GM19193 (cell line): ENCODE data around the gene CELA2B.

ENCODE experiments used
- POLR2A ChIP-seq: IDR thresholded peaks from 4 replicates; pipeline ENCODE4 v1.6.1; 2011; ENCODE audit not compliant: insufficient read depth, insufficient read length; ENCODE audit errors: extremely low read depth

CELA2B gene

DNA sequence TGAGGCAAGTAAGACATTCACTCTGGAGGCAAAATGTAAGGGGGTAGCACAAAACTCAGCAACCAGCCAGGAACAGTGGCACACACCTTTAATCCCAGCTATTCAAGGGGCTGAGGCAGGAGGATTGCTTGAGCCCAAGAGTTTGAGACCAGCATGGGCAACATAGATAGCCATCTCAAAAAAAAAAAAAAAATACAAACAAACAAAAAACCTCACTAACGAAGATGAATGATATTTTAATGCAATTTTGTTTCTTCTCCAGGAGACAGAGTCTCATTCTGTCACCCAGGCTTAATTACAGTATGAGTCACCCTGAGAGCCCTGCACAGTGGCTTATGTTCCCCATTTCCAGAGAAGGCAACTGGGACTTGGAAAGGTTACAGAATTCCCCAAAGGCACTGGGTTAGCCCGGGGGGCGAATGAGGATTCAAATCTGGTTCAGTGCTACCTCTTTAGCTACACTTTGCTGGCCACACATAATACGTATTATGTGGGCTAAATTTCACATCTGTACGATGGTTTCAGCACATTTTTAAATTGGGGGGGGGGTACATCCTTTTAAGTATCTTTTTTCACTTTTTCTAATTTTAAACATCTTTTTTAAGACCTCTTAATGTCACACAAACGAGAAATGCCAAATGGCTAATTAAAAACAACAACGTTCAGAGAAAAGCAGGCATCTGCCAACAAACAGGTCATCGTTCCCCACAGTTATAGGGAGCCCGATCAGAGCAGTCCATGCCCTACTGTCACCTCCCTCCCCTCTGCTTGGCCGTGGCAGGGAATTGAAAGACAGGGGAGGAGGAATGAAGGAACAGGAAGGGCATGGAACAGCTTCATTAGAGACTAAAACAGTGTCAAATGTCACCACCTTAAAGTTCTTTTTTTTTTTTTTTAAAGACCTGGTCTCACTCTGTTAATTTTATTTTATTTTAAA is 15.9 kb upstream of the CELA2B start:
- TF ChIP-seq POLR2A, result no peak

DNA sequence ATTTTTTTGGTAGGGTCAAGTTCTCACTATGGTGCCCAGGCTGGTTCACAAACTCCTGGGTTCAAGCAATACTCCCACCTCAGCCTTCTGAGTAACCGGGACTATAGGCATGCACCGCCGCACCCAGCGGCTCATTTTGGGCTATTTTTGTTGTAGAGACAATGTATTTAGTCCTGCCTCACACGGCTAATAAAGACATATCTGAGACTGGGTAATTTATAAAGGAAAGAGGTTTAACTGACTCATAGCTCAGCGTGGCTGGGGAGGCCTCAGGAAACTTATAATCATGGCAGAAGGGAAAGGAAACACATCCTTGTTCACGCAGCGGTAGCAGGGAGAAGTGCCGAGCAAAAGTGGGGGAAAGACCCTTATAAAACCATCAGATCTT is 15.2 kb upstream of the CELA2B start:
- TF ChIP-seq POLR2A, result no peak

DNA sequence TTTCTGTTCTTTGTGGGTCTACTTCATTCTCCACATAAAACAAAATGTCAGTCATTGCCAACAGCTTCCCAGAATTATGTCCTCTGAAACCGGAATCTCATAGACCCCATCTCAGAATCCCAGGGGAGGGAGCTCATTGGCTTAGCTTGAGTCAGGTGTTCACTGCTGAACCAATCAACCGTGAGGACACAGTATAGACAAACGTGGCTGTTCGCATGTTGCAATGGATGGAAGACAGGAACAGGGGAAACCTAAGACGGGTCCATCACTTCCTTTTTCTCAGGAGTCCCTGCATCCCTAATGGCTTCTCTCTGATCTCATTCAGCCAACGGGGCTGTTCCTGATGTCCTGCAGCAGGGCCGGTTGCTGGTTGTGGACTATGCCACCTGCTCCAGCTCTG is 10.2 kb upstream of the CELA2B start:
- no peak for TF ChIP-seq POLR2A

DNA sequence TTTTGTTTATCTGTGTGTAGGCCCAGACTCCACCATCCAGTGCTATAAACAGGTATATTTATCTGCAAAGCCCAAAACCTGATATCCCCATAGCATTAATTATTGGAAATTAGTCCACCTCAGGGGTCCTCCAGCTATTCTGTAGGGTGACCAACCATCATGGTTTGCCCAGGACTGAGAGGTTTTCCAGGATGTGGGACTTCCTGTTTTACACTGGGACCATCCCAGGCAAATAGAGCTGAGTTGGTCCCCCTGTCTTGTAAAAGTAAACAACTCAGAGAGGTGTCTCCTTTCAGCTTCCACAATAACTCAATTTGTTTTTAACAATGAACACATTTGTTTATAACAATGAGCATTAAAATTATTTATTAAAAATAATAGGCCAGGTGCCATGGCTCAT is 7.8 kb upstream of the CELA2B start:
- TF ChIP-seq POLR2A, result no peak

DNA sequence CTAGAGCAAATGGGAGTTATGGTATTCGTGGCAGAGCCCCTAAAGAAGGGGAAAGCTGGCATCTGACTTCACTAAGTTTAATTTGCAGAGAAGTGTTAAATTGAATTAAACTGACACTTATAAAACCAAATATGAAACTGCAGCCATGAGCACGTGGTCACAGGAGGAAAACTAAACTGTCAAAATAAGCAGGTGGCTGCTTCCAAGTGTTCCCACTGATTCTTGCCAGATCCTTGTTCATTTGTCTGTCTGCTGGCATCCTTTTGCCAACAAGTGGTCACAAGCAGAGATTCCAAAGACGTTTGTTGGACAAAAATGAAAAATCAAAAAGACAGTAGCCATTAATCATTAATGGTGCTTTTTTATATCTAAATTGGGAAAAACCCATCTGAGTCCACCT is 6.5 kb upstream of the CELA2B start:
- TF ChIP-seq POLR2A, result no peak

DNA sequence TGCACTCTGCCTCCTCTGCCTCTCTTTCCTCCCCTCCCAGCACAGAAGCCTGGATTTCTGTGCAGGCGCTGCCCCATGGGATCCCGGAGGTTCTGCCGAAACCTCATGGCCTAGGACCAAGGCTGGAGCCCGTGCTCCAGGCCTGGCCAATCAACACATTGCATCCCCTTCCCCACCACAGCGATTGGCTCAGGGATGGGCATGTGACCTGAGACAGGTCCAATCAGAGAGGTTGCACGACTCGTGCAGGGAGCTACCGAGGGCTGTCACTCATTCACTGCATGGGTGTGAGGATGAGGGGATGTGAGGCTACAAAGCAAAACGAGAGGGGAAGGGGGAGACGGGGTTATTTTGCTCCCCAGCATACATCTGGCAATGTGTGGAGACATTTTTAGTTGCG is 3.3 kb upstream of the CELA2B start:
- TF ChIP-seq POLR2A, result no peak

DNA sequence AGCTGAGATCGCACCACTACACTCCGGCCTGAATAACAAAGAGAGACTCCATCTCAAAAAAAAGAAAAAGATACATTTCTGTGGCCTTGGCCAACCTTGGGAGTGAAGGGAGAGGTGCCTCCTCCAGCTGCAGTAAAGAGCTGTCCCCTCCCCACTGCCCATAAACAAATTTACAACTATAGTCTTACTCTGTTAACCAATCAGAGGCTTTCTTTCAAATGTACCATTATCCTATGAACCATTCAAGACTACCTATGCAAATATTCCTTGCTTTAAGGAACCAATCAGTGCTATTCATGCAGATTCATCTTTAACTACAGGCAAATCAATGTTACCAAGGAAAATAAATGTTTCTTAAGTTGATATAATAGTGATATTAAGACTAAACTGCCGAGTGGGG is 1.0 kb downstream of the CELA2B start:
- TF ChIP-seq POLR2A, result no peak

DNA sequence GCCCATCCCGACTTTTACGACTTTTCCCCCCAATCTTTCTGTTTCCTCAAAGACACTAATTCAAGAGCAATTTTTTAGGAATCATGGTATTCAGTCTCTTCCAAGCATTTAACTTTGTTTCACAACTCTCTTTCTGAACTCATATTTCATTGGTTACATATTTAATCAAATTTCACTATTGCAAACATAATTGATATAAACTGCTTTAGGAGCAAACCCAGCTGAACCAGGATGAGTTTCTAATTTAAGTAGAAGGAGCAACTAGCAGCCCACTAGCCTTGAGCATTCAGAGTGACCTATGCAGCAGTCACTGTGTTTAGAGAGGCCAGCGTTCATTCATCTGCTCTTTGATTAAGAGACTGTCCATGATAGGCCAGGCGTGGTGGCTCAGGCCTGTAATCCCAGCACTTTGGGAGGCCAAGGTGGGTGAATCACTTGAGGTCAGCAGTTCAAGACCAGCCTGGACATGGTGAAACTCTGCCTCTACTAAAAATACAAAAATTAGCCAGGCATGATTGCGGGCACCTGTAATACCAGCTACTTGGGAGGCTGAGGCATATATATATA is 1.8 kb downstream of the CELA2B start:
- no peak for TF ChIP-seq POLR2A

DNA sequence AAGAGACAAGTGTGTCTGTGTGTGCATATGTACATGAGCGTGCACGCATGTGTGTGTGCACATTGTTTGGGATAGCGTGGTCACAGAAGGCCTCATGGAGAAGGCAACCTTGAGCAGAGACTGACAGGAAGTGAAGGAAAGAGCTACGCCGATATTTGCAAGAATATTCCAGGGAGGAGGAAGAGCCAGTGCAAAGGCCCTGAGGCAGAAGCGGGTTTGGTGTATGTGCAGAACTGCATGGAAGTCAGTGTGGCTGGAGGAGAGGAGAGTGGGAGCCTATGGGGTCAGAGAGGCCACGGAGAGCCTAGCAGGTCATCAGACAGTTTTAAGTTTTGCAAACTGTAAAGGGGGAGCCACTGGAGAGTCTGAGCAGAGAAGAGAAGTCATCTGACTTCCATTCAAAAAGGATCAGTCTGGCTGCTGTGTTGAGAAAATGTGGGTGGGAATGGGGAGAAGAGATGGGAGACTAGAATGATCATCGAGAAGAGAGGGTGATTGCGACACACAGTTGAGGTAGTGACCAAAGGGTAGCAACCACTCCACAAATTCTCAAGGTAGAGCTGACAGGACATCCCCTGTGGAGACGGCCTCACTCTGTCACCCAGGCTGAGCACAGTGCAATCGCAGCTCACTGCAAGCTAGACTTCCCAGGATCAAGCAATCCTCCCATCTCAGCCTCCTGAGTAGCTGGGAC is 3.9 kb downstream of the CELA2B start:
- no peak for TF ChIP-seq POLR2A

DNA sequence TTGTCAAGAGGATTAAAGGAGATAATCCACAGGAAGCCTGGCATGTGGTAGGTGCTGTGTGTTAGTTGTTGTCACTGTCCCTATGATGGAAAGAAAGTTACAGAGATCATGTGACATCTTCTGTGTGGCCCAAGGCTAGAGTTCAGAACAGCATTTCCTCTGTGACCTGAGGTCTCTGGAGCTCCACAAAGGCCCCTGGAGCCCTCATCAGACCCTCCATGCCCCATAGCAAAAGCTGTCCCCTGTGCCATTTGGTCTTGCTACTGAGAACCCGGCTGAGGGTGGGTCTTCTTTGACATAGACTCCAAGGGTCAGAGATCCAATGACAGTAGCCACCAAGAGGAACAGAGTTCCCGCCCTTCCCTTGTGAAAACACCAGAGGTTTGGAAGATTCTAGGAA is 8.1 kb downstream of the CELA2B start:
- no peak for TF ChIP-seq POLR2A

DNA sequence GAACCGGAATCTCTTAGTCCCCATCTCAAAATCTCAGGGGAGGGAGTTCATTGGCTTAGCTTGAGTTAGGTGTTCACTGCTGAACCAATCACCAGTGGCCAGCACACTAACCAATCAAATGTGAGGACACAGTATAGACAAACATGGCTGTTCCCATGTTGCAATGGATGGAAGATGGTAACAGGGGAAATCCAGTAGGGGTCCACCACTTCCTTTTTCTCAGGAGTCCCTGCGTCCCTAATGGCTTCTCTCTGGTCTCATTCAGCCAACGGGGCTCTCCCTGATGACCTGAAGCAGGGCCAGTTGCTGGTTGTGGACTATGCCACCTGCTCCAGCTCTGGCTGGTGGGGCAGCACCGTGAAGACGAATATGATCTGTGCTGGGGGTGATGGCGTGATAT is 9.7 kb downstream of the CELA2B start:
- TF ChIP-seq POLR2A, result no peak

DNA sequence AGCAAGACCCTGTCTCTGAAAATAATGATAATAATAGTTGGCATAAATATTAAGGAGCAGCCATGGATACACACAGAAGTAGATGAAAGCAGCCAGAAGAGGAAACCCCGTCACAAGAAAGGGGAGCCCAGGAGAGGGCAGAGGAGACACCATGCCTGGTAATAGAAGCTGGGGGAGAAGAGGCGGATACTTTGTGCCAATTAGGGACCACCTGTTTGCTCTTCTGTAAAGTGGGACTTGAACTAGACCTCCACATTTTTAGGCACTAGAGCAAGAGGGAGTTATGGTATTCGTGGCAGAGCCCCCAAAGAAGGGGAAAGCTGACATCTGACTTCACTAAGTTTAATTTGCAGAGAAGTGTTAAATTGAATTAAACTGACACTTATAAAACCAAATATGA is 12.5 kb downstream of the CELA2B start:
- TF ChIP-seq POLR2A, result no peak

DNA sequence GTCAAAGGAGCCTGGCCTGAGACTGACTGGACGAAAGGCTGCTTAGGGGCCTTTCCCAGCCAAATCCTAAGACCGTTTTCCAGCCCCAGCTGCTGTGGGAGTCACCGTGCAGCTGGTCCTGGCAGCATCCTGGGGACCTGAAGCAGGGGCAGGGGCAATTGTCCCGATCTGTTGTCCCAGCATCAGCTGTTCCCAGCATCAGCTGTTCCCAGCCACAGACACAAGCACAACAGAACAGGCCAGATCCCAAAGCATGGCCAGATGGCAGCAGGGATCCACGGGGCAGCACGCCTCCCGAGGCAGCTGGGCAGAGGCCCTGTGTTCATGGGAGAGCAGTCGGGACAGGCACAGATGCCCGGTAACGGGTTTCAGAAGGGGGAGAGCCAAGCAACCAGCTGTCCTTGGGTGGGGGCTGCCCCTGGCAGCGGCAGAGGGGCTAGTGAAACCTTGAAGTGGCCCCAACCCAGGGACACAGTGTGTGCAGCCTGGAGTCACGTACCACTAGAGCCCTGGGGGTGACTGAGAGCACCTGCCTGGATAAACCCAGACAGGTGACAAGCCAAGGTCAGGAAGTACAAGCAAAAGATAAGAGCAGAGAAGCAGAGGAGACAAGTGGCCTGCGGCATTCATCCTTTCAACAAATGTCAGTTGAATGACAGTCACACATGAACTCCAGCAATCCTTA is 13.3 kb downstream of the CELA2B start:
- no peak for TF ChIP-seq POLR2A

DNA sequence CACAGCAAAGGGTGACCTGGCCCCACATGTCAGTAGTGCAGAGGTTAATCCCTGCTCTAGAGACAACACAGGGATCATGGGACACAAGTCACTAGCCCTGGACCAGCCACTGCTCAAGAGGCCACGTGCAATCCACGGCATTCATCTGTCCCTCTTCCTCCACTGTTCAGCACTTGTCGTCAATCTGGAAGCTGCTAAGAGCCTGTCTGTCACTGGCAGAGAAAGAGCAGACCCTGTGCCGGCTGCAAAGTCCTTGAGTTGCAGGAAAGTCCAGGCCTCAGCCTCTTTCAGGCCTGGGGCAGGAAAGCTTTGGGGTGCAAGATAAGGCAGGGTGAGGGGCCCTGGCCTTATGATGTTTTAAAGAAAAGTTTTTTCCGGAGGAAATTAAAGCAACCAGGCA is 16.7 kb downstream of the CELA2B start:
- no peak for TF ChIP-seq POLR2A

DNA sequence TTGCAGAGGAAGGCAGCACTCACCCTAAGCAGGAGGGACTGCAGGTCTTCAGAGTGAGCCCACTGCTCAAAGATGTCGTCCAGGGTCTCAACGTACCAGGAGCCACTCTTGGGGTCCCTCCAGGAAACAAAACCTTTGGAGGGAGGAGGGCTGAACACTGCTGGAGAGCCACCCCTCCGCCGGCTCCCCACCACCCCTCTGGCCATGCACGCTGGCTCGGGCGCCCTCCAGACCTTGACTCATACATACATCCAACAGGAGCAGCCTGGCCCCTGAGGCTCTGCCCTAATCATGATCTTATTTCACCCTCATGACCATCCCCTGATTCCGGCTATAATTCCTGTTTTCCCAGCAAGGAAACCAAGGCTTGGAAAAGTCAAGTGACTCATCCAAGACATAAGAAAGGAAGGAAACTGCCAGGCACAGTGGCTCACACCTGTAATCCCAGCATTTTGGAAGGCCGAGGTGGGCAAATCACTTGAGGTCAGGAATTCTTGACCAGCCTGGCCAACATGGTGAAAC is 18.0 kb downstream of the CELA2B start:
- no peak for TF ChIP-seq POLR2A
